GM18511 (cell line): ENCODE data around the gene SCIN.
"Not testable (repeated sequence)": the region's sequence is repeated elsewhere in the genome, so short reads cannot be mapped to it uniquely, and the experiment has no call there.

Experiments used
- ATAC-seq: cut with Tn5 transposase; IDR thresholded peaks from one replicate; pipeline ENCODE4 v1.9.1; 2021; ENCODE audit warnings: mild to moderate bottlenecking, moderate library complexity; ENCODE audit not compliant: unreplicated experiment

SCIN gene

DNA sequence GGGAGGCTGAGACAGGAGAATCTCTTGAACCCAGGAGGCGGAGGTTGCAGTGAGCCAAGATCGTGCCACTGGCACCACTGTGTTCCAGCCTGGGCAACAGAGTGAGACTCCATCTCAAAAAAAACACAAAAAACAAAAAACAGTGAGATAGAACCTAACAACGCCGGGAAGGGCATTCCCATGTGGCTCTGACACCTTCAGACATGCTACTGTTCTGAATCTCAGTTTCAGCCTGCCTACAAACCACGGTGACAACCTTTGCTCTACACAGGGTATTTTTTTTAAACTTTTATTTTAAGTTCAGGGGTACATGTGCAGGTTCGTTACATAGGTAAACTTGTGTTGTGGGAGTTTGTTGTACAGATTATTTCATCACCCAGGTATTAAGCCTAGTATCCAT is 74.7 kb downstream of the SCIN start:
- not testable (repeated sequence) for ATAC-seq

DNA sequence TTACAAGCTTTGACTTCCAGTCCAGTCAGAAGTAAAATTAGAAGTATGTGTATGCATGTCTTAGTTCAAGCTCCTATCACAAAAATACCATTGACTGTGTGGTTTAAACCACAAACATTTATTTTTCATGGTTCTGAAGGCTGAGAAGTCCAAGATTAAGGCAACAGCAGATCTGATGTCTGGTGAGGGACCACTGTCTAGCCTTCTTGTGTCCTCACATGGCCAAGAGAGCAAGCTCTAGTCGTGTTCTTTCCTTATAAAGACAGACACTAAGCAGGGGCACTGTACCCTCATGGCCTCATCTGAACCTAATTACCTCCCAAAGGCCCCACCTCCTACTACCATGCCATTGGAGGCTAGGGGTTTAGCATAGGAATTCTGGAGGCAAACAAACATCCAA is 75.6 kb downstream of the SCIN start:
- ATAC-seq: no peak

DNA sequence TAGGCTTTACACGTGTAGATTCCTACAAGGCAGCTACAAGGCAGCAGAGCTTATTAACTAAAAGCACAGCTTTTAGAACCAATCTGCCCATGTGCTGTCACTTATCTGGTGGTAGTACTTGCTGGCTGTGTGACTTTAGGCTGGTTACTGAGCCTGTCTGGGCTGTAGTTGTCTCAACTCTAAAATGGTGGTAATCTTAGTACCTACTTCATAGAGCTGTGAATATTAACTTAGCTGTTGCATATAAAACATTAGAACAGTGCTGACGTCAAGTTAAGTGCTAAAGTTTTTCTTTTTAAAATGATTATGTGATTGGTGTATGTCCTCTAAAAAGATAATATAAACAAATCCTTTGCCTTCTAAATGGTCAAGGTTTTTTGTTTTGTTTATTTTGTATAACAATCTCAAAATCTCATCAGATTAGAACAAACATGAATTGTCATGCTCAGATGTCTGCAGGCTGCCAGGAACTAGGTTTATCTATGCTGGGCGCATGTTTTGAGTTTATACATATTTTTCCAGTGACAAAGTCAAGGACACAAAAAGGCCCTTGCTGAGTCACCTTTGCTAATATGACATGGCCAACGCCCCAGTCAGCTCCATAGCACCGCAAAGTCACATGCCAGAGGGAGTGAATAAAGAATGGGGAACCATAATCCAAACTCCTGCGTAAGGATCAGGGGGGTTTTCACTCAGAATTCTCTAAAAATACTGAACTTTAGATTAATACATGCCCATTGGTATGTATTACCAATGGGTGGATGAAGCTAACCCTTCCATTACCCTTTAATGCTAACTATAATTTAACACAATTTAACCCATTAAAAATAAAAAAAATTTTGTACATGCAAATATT is 77.1 kb downstream of the SCIN start:
- ATAC-seq: no peak

DNA sequence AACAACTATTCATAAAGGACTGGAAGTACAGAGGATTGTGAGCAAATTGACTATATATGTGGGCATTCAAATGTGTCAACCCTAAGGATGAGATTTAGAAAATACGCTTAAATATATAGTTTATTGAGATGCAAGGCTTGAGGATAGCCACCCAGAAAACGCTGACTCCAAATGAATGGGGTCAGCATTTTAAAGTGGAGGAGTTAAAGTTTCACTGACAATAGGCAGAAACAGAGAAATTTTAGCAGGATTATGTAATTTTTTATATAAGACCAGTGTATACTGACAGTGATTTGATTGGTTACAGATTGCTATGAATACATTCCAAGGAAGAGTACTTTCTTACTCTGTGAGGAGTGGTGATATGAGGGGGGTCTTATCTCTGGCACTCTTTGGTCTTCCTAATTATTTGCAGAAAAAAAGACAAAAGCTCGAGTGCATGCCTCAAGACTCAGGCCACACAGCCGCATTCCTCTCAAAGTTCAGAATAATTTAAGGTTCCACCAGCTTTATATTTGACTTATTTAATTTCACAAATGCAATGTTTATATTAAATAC is 78.3 kb downstream of the SCIN start:
- ATAC-seq: no peak

DNA sequence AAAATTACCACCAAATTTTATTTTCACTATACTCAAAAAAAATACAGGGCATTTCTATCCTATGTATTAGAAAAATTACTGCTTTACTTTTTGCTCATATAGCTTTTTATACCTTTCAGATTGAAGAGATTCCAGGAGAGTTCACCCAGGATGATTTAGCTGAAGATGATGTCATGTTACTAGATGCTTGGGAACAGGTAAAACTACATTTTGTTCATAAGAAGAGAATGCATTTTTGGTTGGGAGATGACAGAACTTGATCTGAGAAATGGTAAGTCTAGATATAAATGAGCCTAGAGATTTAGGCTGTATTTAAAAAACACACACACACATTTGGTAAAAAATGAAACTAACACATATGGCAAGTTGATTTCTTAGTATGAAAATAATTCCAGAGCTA is 78.8 kb downstream of the SCIN start:
- ATAC-seq: no peak

DNA sequence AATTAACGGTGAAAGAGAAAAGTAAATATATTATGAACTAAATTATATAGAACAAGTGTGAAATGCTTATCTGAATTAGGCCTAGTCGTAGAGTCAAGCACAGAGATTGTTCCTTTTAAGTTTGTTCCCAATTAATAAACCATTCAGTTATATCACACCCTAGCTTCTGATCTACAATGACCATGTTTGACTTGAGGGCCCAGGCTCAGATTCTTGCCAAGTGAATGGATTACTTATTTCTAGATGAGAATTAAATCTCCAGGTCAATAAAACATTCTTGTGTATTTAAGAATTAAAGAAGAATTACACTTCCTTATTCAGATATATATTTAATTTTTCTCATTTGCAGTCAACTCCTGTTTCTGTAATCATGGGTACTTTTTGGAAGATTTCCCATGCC is 79.6 kb downstream of the SCIN start:
- no peak for ATAC-seq

DNA sequence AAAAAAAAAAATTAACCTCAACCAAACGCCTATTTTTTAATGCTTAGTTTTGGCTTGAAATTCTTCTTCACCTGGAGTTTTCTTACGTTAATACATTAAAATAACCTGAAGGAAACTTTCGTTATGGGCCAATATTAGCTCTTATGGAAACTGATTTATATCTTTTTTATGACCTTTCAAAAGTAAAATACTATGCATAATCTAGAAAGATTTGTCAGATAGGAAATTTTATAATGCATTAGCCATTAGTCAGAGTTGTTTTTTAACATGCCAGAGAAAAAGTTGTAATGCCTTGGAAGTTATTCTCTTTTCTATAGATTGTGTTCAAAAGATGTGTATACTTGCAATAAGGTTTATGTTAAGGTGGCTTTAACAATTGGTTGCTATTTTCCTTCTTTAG is 82.6 kb downstream of the SCIN start:
- ATAC-seq: no peak

DNA sequence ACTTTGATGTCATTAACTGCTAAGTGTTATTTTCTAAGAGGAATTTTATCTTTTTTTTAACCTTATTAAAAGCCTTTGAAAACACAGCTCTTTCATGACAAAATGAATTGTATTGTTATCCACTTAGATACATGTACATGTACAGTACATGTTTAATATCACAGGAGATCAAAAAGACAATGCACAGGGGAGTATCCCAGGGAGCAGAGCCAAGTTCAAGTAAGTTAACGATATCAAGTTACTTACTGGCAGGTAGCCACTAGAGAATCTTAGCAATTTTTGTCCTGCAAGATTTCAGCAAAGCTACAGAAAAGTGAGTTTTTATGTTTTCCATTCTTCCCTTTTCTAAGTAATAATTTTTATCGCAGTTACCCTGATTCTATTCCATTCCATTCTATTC is 83.0 kb downstream of the SCIN start:
- ATAC-seq: no peak

DNA sequence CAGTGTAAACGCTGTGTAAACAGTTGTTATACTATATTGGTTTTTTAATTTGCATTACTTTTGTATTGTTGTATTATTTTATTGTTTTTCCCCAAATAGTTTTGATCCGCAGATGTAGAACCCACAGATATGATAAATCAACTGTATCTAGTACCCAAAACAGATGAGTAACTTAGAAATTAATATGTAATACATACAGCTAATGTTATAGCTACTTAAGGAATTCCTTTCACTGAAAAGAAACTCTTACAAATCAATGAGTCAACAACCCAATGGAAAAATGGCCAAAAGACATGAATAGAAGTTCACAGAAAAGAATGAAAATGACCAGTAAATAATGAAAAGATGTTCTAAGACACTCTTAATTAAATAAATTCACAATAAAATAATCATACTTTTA is 84.6 kb downstream of the SCIN start:
- no peak for ATAC-seq

DNA sequence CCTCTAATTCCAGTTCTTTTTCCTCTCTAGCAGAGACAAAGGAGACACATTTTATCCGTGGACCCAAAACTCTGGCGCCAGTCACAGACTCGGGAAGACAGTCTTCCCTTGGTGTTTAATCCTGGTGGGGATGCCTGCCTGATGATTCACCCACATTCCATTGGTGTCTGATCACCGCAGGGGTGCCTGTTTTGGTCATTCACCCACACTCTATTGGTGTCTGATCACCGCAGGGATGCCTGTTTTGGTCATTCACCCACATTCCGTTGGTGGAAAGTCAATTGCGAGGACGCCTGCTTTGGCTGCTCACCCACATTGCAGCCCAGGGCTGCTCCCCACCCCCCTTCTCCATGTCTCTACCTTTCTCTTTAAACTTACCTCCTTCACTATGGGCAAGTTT is 89.9 kb downstream of the SCIN start:
- not testable (repeated sequence) for ATAC-seq

DNA sequence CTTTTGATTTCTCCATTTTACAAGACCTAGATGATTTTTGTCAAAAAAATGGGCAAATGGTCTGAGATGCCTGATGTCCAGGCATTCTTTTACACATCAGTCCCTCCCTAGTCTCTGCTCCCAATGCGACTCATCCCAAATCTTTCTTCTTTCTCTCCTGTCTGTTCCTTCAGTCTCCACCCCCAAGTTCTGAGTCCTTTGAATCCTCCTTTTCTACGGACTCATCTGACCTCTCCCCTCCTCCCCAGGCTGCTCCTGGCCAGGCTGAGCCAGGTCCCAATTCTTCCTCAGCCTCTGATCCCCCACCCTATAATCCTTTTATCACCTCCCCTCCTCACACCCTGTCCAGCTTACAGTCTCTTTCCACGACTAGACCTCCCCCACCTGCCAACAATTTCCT is 90.5 kb downstream of the SCIN start:
- not testable (repeated sequence) for ATAC-seq

DNA sequence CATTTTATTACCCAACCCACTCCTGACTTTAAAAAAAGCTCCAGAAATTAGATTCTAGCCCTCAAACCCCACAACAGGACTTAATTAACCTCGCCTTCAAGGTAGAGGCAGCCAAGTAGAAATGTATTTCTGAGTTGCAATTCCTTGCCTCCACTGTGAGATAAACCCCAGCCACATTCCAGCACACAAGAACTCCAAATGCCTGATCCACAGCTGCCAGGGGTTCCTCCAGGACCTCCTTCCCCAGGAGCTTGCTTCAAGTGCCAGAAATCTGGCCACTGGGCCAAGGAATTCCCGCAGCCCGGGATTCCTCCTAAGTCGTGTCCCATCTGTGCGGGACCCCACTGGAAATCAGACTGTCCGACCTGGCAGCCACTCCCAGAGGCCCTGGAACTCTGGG is 91.1 kb downstream of the SCIN start:
- no peak for ATAC-seq

DNA sequence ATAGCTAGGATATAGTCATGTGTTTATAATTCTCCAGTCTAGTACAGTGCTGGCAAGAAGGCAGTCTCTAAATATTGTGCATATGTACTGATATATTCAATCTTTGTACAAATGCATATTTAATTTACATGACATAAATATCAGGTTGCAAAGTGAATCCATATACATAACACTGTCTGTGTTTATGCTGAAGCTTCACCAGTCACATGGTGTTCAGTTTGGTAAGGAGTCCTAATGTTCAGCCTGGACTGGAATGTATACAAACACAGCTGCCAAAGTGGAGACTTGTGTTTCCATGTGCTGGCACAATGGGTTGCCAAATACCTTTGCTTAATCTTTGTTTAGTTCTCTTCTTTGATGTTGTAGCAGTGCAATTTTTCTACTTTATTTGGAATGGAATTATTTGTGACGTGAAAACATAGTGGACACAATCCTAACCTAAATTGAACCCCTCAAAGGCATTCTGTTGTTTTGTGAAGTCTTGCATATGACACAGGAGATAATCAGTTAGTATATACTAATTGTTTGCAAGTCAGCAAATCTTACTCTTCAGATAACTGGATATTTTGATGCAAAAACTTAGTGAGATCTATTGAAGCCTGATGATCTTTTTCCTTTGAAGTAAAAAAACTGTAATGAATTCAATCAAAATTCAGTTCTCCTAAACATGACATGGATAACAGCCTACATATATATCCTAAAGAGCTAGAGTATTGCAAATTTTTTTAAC is 99.6 kb downstream of the SCIN start:
- ATAC-seq: no peak

DNA sequence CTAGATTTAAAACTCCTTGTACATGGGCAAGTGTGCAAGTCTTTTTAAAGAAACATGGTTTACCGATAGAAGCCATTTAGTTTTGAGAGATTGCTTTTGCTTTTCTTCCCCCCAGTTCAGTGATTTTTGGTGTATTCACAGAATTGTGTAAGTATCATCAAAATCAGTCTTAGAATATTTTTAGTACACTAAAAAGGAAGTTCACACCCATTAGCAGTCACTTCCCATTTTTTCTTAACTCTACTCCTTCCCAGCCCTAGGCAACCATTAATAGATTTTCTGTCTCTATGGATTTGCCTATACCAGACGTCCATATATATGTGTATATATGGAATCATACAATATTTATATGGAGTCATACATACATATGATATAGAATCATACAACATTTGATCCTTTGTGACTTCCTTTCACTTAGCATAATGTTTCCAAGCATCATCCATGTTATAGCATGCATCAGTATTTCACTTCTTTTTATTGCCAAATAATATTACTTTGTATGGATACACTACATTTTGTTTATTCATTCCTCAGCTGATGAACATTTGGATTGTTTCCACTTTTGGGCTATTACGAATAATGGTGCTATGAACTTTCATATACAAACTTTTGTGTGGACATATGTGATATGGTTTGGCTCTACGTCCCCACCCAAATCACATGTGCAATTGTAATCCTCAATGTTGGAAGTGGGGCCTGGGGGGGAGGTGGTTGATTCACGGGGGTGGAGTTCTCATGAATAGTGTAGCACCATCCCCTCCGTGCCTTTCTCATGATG is 100.4 kb downstream of the SCIN start:
- ATAC-seq: no peak

DNA sequence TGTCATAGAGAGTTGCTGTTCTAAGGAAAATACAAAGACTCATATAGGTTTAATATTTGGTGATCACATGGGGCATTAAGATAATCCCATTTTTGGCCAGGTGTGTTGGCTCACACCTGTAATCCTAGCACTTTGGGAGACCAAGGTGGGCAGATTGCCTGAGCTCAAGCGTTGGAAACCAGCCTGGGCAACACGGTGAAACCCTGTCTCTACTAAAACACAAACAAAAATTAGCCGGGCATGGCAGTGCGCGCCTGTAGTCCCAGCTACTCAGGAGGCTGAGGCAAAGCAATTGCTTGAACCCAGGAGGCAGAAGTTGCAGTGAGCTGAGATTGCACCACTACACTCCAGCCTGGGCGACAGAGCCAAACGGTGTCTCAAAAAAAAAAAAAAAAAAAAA is 102.9 kb downstream of the SCIN start:
- not testable (repeated sequence) for ATAC-seq

DNA sequence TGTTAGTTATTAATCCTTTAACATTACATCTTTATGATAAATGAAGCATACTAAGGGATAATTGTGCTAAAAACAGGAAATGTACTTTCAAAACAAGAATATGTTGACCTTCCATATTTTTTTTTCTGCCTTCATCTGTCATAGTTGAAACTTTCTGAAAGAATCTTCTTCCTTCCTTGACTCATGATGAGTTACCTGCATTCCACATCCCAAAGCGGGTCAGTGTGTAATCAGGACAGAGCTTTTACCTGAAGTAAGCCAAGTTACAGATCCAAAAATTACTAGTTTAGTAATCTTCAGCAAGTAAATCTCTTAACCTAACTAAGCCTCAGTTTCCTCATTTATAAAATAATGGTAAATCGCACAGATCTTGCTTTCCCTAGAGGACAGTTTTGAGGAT is 103.5 kb downstream of the SCIN start:
- ATAC-seq: no peak

DNA sequence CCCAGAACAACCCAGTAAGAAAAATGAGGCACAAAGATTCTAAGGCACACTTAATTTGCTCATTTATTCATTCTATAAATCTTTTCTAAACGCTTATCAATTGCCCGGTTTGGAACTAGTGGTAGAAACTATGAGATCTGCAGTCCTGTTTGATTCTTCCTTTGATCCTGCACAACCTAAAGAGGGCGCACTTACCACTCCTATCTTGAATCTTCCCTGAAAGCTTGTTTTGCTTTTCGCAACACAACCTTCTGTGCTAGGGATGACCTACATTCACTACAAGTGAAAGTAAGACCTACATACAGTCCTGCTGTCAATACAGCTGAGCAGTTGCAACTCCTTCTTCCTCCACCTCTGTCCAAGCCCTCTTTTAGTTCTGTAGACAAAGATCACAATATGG is 104.3 kb downstream of the SCIN start:
- ATAC-seq: peak; percentile 75

DNA sequence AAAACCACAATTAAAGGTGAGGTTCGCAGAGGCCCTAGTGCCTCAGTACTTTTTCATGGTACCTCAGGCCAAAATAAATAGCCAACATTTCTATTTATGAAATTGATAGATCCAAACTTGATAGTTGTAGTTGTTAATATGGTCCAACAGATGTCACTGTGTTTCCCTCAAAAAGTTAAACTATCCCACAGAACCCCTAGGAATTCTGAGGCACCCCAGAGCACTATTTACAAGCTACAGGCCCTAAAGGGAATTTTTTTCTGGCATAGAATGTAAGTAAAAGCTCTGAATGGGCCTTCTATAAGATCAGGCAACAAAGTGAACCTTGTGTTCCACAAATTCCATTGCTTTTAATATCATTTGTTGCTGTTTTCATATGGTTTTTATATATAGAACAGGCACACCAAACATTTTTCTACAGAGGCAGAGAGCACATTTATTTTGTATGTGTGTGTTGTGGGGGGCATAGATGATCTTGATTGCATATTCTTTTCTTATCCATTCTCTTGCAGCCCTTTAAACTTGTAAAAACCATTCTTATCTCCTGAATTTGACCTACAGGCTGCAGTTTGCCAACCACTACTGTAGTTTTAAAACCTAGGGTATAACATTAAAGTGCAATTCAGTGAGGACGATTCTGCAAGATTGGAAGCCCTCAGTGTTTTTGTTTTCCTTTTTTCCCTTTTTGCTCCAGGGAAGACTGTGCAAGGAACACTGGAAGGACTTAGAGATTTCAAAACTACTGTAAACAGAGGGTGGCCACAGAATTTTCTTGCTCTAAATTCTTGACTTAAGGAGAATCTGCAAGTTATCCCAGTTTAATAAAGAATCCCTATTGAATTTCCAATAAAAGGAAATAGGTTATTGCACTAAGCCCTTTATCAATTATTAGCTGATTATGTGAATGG is 113.4 kb downstream of the SCIN start:
- no peak for ATAC-seq

DNA sequence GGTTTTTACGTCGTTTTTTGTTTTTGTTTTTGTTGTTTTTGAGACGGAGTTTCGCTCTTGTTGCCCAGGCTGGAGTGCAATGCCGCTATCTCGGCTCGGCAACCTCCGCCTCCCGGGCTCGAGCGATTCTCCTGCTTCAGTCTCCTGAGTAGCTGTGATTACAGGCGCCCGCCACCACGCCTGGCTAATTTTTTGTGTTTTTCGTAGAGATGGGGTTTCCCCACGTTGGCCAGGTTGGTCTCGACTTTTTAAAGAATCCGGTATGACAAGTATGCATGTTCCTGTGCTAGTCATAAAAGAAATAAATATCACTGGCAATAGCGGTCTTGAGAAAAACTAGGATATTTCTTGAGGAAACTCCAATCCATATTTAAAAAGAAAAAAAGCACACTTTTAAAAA is 114.2 kb downstream of the SCIN start:
- ATAC-seq: no peak

DNA sequence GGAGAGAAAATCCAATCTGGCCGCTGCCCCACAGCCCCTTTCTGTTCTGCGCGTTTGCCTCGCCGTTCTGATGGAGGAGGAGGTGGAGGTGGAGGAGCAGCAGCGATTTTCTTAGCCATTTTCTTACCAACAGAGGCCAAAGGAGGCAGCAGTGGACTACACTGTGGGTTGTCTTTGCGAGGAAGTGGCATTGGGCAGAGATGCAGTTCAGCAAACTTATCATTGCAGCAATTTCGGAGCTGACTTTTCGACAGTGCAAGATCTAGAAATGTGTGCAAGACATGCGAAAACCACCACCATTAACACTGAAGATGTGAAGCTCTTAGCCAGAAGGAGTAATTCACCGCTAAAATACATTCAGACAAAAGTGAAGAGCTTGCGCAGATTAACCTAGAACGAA is 115.0 kb downstream of the SCIN start:
- no peak for ATAC-seq
